EL (cell line): ENCODE measurements around the gene MYO1F.
"Not testable (repeated sequence)": the region's sequence is repeated elsewhere in the genome, so short reads cannot be mapped to it uniquely, and the experiment has no call there.

ENCODE experiments used
- DNase-seq: peaks from one replicate; pipeline ENCODE4 v3.0.0-alpha.2; 2016

Gene MYO1F

DNA sequence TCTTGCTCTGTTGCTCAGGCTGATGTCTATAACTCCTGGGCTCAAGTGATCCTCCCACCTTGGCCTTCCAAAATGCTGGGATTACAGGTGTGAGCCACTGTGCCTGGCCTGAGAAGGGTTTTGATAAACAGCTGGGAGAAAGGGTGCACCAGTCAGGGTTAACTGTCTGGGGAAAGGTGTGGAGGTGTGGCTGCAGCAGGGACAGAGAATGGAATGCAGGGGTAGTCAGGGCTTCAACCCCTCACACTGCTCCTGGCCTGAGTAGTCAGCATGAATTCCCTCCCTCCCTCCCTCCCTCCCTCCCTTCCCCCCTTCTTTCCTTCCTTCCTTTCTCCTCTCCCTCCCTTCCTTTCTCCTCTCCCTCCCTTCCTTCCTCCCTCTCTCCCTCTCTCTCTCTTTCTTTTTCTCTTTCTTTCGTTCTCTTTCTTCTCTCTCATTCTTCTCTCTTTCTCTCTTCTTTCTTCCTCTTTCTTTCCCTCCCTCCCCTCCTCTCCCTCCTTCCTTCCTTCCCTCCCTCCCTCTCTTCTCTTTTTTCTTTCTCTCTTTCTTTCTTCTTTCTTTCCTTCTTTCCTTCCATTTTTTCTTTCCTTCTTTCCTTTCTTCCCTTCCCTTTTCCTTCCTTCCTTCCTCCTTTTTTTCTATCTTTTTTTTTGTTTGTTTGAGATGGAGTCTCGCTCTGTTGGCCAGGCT, 16.0 kb downstream of the MYO1F start:
- DNase-seq: no peak

DNA sequence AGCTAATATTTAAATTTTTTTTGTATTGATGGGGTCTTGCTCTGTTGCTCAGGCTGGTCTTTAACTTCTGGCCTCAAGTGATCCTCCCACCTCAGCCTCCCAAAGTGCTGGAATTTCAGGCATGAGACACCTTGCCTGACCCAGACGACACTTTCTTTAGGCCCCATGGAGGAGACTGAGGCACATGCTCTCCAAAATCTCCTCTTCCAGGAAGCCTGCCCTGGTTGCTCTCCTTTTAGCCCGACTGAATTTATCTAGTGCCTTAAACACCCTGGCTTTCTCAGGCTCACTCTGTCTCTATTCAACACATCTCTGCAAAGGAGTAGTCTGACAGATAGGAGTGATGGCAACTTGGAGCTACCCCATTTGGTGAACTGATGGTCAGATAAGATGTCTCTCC, 18.9 kb downstream of the MYO1F start:
- DNase-seq: no peak

DNA sequence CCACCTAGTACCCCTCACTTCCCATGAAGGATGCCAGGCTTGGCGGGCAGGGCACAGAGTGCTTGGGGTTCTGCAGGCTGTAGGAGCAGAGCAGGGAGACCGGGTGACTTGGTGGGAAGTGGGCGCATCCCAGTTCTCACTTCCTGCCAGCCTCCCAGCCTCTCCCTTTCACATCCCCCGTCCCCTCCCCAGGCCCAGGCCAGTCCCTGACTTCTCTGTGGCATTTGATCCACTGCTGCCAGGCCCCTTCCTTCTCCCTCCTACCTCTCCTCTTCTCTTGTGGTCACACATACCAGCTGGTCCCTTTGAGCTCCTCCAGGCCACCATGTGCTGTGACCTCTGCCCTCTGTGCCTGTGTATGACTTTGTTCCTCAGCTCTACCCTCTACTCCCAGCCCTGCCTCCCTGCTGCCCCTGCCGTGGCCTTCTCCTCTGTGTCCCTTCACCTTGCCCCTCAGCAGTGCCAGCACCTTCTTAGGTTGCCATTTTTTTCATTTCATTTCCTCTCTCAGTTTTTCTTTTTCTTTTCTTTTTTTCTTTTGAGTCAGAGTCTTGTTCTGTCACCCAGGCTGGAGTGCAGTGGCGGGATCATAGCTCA, 19.5 kb downstream of the MYO1F start:
- no peak for DNase-seq

DNA sequence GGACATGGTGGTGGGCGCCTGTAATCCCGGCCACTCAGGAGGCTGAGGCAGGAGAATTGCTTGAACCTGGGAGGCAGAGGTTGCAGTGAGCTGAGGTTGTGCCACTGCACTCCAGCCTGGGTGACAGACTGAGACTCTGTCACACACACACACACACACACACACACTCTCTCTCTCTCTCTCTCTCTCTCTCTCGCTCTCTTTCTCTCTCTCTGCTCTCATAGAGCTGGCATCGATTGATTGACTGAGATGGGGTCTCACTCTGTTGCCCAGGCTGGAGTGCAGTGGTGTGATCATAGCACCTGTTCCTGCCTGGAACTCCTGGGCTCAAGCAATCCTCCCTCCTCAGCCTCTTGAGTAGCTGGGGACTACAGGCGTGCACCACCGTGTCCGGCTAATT, 23.5 kb downstream of the MYO1F start:
- not testable (repeated sequence) for DNase-seq

DNA sequence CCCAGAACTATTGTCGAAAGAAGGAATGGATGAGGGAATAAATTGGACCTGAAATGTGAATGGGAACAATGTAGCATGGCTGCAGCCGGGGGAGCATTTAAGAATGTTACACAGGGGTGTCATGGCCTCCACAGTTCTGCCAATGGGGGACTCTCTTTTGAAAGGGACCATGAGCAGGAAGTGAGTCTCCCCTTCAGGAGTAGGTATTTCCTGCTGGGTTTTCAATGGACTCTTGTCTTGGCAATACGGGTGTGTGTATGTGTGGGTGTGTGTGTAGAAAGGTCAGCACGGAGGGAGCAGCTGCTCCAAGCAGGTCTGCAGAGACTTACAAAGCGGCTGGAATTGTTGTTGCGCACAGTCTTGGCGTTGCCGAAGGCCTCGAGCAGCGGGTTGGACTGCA, 24.4 kb downstream of the MYO1F start:
- peak; percentile 43 for DNase-seq

DNA sequence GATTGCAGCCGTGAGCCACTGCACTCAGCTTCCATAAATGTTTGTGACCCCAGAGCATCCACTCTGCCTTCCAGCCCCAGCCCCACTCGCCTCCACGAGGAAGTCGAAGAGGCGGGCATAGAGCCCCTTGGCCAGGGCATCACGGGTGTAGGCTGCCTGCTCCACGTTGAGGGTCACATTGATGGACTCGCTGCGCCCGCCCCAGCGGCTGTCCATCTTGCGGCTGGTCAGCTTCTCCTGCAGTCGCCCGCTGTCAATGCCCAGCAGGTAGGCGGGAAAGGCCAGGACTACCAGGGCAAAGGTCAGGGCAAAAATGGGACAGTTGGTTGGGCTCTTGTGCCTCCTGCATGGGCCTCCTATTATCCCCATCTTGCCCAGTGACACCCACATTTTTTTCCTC, 27.2 kb downstream of the MYO1F start:
- DNase-seq: no peak

DNA sequence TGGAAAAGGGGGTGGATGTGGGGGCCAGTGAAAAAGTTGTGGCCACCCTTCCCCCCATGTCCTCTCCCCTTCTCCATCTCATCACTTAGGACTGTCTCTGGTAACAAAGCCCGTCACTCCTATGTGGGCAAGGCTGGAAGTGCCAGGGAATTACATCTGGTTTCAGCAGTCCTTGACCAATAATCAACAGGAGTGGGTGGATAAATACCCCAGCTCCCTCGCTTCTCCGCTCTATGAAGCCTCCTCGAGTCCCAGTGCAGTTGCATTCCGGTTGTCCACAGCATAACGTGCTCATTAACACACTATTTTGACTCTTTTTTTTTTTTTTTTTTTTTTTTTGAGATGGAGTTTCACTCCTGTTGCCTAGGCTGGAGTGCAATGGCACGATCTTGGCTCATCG, 31.5 kb downstream of the MYO1F start:
- no peak for DNase-seq

DNA sequence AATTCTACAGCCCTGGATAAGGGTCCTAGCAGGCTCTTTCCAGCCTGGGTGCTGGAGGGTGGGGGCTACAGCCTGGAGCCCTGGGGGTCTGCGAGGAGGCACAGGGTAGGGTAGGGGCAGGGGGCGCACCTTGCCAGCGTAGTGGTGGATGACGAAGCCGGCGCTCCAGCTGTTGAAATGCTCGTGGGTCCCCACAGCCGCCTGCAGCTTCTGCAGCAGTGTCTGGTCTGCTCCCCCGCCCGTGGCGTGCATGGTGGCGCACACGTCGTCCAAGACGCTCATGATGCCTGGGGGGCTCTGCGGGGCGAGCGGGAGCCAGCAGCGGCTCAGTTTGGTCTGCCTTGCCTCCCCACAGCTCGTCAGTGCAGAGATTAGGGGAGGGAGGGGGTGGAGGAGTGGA, 33.1 kb downstream of the MYO1F start:
- no peak for DNase-seq

DNA sequence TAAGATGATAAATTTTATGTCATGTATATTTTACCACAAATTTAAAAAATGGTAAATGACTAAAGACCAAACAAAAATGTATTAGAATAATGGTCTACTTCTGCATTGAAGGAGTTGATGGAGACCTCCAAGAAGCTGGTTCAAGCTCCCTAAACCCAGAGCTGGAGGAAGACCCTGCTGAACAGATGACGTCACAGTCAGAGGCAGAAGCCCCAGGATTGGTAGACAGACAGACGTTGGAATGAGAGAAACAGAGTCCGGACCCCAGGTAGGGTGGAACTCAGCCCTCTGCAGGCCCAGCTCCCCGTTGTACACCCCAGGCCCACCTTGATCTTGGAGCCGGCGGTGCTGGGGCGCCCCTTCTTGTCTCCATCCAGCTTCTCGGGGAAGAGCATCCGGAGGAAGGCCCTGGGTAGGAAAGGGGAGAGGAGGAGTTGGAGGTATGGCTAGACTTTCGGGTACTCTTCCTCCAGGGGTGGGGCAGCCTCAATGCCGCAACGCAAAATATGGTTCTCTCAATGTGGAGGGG, 37.6 kb downstream of the MYO1F start:
- no peak for DNase-seq

DNA sequence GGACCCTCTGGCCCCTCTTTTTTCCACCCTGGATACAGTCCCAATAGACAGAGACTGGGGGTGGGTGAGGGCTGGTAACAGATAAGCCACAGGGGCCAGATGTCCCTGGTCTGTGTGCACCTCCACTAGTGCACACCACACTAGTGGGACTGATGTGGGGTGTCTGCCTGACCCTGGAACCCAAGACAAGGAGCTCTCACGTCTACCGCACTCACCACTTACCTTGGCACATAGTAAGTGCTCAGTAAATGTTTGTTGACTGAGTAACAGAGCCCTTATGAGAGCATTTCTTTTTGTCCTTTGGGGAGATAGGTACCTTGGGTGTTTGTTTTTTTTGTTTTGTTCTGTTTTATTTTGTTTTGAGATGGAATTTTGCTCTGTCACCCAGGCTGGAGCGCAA, 40.1 kb downstream of the MYO1F start:
- no peak for DNase-seq

DNA sequence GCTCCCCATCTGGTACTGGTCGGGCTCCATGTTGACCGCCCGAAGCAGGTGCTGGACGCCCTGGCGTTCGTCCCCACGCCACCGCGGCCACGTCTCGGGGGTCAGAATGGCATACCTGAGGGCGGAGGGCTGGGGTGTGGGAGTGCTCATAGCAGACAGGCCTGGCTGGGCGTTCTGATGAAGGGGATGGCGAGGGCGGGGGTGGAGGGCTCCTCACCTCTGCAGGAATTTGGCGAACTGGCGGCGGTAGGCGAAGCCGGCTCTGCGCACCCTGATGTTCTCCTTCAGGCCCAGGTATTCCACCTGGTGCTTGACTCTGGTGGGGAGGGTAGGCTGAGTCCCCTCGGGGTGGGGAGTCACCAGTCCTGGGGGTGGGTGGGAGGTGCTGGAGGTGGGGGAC, 41.0 kb downstream of the MYO1F start:
- no peak for DNase-seq

DNA sequence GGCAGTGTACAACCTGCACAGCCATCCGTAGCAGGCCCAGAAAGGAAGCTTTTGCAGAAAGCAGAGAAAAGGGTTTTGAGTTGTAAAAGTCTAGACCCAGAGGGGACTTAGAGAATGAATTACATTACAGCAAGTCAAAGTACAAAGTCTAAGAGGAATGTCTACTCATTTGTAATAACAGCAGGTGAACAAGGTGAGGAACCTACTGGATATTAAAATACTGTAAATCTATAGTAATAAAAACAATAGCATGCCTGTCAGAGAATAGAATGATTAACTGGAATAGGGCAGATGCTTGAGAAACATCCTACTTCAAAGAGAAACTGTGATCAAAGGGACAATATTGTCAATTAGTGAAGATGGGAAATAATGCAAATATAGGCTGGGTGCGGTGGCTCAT, 45.0 kb downstream of the MYO1F start:
- DNase-seq: no peak

DNA sequence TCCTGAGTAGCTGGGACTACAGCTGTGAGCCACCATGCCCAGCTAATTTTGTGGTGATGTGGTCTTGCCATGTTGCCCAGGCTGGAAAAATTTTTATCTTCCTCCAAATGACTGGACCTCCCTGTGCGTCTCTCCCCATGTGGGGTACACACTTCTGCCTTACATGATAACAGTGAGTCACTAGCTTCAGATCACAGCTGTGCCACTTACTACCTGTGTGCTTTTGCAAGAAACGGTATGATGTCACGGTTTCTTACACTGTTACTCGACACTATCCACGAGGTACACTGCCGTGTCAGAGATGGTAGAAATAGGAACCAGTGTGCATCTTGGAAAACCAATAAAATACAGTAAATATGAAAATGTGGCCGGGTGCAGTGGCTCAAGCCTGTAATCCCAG, 45.8 kb downstream of the MYO1F start:
- no peak for DNase-seq

DNA sequence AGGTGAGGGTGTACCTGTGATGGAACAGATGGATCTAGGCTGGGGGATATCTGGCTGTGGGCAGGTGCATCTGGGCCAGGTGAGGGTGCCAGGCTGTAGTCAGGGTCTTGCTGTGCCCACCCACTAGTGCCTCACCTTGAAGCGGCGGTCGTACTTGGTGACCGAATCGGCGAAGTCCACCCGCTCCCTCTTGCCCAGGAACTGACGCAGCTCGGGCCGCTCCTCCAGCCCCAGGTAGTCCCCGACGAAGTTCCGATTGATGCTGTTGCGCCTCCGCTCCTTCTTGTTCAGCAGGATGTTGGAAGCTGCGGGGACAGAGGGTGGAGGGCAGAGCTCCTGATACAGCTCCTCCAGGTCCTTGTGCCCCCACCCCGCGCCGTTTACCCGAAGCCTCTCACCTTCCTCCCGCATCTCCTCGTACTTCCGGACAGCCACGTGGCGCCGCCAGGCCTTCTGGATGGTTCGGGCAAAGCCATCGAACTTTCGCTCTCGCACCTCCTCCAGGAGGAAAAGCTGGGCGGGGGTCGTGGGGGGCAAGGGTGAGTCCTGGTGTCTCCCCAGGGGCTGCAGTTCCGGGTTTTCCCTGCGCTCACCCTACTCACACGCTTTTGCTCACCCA, 47.1 kb downstream of the MYO1F start:
- DNase-seq: no peak

DNA sequence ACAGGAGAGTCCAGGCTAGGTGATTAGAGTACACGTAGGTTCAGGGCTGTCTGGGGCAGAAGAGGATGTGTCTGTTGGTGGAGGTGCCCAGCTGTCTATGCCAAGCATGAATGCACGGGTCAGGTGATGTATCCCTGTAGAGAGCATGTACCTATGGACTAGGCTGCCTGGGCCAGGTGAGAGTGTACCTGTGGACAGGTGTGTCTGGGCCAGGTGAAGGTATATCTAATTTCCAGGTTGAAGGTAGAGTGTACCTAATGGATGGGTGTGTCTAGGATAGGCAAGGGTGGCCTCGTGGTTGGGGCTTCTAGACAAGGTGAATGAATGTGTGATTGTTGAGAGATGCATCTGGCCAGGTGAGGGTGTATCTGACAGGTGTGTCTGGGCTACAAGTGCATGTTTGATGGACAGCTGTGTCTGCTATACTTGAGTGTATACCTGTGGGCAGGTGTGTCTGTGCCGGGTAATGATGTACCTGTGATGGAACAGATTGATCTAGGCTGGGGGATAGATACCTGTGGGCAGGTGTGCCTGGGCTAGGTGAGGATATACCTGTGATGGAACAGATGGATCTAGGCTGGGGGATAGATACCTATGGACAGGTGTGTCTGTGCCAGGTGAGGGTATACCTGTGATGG, 47.8 kb downstream of the MYO1F start:
- DNase-seq: no peak

DNA sequence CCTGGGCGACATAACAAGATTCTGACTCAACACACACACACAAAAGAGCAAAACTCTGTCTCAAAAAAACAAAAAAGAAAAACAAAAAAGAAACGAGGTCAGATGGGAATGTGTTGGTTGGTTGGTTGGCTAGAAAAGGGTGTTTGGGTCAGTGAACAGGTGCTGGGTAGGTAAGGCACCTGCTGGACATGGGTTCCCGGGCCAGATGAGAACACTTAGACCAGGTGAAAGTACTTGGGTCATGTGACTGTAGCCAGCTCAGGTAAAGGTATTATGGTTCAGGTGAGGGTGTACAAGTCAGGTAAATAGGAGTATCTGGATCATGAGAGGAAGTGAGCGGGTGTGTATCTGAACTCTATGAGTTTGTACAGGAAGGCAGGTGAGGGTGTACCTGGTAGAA, 48.7 kb downstream of the MYO1F start:
- no peak for DNase-seq

DNA sequence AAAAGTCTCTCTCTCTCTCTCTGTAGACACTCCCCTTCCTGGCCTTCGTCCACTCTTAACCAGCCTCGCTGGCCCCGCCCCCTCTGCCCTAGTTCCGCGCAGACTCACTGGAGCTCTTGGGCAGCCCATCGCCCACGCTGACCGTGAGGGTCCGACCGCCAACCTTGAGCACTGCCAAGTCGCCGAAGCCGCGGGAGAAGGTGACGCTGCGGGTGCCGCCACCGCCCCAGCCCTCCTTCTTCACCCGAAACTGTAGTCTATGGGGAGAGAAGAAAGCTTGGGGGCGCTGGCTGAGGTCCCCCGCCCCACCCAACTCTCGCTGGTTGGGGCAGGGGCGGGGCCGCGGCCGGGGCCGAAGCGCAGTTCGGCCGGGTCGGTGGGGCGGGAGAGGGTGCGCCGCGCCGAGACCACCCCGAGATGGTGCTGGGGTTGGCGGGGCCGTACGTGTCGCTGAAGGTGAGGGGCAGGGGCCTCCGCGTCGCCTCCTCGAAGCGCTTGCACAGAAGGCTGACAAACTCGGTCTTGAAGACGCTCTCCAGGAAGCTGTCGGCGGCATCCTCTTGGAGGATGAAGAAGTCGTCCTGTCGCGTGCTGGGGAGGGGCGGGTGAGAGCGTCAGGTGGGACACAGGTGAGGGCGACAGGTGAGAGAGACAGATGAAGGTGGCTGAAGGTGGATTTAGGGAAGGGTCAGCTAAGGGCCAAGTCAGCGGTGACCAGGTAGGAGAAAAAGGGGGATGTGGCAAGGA, 50.7 kb downstream of the MYO1F start:
- peak; percentile 93 for DNase-seq

DNA sequence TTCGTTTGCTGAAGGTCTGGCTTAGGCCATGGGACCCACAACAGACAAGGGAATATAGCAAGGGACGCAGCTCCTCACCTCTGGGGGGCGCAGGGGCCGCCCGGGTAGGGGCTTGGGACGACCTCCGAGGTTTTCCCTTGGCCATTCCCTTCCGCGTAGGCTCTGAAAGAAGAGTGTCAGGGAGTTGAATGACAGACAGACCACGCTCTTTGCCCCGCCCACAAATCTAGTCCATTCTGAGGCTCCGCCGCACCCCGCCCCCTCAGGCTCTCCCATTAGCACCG, 51.9 kb downstream of the MYO1F start:
- no peak for DNase-seq

DNA sequence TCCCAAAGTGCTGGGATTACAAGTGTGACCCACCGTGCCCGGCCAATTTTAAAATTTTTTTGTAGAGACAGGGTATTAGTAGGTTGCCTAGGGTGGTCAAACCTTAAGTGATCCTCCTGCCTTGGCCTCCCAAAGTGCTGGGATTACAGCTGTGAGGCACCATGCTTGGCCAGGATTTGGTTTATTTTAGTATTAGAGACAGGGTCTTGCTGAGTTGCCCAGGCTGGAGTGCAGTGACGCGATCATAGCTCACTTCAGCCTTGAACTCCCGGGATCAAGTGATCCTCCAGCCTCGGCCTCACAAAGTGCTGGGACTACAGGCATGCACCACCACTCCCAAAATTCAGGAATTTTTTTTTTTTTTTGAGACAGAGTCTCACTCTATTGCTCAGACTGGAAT, 57.9 kb downstream of the MYO1F start:
- no peak for DNase-seq

DNA sequence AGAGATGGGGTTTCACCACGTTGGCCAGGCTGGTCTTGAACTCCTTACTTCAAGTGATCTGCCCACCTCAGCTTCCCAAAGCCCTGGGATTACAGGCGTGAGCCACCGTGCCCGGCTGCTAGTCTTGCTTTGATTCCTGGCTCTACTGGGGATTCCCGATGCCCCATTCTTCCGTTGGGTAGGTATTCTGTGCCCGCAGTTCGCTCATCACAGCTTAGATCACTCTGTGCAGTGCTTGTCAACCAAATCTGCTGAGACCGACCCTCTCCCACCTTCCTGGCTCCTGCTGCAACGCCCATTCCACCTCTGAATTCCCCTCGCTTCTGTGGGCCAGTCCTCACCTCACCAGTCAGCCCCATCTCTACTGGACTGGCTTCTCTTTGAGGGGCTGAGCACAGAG, 58.7 kb downstream of the MYO1F start:
- no peak for DNase-seq

DNA sequence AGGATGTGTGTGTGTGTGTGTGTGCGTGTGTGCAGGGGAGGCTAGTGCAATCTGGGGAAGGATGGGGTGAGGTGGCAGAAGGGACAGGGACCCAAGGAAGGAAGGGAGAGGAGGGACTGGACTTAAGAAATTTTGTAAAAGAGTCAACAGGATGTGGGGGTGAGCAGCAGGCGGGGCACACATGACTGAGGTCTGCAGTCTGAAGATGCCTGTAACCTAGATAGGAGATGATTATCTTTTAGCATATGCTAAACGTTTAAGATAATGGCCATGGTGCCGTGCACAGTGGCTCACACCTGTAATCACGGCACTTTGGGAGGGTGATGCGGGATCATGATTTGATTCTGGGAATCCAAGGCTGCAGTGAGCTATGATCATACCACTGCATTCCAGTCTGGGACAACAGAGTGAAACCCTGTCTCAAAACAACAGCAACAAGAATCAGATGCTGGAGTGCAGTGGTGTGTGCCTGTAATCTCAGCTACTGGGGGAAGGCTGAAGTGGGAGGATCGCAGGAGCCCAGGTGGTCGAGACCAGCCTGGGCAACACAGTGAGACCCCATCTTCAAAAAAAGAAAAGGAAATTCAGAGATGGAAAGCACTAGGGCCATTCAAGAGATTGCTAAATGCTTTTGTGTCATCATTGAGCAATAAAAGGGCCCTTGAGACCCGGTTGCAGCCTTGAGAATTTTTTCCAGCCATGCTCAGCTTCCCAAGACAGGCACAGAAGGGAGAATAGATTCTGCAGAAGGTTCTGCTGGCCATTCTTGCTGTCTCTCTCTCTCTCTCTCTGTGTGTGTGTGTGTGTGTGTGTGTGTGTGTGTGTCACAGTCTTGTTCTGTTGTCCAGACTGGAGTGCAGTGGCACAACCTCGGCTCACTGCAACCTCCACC, 59.4 kb downstream of the MYO1F start:
- no peak for DNase-seq

DNA sequence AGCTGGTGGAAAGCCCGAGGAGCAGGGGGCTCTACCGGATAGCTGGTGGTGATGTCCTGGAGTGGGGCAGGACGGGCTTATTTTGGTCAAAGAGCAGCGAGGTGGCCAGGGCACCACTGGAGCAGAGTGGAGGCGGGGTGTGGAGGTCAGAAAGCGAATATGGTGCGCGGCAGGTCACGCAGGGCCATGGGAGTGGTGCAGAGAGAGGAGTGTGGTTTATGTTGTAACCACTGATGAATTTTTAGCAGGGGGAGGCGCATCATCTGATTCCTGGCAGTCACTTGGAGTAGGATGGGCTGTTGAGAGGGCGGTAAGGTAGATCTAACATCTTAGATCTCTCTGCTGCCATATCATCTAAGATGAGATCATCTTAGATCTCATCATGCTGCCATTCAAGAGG, 61.9 kb downstream of the MYO1F start:
- no peak for DNase-seq
